Gastroesophageal sphincter (tissue), 4 donors: ENCODE measurements around the gene LAMA4. TPM values are rescaled to one million over a fixed set of nuclear protein-coding genes. Genes with fewer than 3 reads are reported as not detected.

Experiments used
- ATAC-seq: fragments of 150-250 bp; one replicate; pipeline ENCODE4 v1.9.1; 2016; ENCODE audit warnings: mild to moderate bottlenecking, moderate library complexity
- H3K27ac ChIP-seq, 4 donors: fragments of 200-600 bp; sonication (generic) in 3 of 4; 1 replicate in 3 of 4; 2 replicates in 1 of 4; pipeline ENCODE4 v1.5.1; 2016 to 2019
- H3K27me3 ChIP-seq: fragments of 200-600 bp; sonication (generic); one replicate; pipeline ENCODE4 v1.5.1; 2019
- H3K36me3 ChIP-seq, 2 donors: fragments of 200-600 bp; sonication (generic); one replicate each; pipeline ENCODE4 v1.5.1; 2019; ENCODE audit warnings: control low read depth in 1 of 2
- H3K4me1 ChIP-seq, 3 donors: fragments of 200-600 bp; sonication (generic); 1 replicate in 2 of 3; 2 replicates in 1 of 3; pipeline ENCODE4 v1.5.1; 2016 to 2019; ENCODE audit warnings: control low read depth in 2 of 3
- H3K4me3 ChIP-seq, 2 donors: fragments of 200-600 bp; sonication (generic); one replicate each; pipeline ENCODE4 v1.5.1; 2019; ENCODE audit warnings: mild to moderate bottlenecking in 1 of 2, moderate library complexity in 1 of 2
- H3K9me3 ChIP-seq, 3 donors: fragments of 200-600 bp; sonication (generic); one replicate each; pipeline ENCODE4 v1.5.1; 2017 to 2019; ENCODE audit warnings: control low read depth in 2 of 3
- EP300 ChIP-seq: sonication (generic); formaldehyde crosslinking; IDR thresholded peaks from one replicate; pipeline ENCODE4 v1.6.1; 2017; ENCODE audit warnings: antibody characterized with exemption, mild to moderate bottlenecking
- POLR2A ChIP-seq, 2 donors: fragments of 450-650 bp; IDR thresholded peaks; one replicate each; pipeline ENCODE4 v1.6.1; 2017; ENCODE audit warnings: antibody characterized with exemption in 2 of 2, mild to moderate bottlenecking in 2 of 2, moderate library complexity in 1 of 2
- POLR2AphosphoS5 ChIP-seq: sonication (generic); formaldehyde crosslinking; IDR thresholded peaks from one replicate; pipeline ENCODE4 v1.6.1; 2017; ENCODE audit warnings: antibody characterized with exemption
- WGBS, 2 donors: methylation state at CpG; one replicate each; pipeline ENCODE4 v1.1.5; 2018; ENCODE audit warnings: low coverage in 1 of 2; 5-methylcytosine and 5-hydroxymethylcytosine counted together
- total RNA-seq, 4 donors: library from RNA; depleted of rRNA; stranded (reverse); fragments of >200 nt; gene quantifications; one replicate each; pipeline ENCODE4 v1.1.0, GENCODE V29; 2016
- TF ChIP-seq, protein P1 (sequence below), 4 experiments: fragments of 200-600 bp in 2 of 4; fragments of 450-650 bp in 2 of 4; sonication (generic) in 1 of 4; IDR thresholded peaks; one replicate each; pipeline ENCODE4 v1.5.1; 2017 to 2019; ENCODE audit warnings: antibody characterized with exemption in 4 of 4, mild to moderate bottlenecking in 2 of 4, moderate library complexity in 2 of 4

Gene LAMA4
- total RNA-seq, 4 donors from 2014 or later, result 240 to 305 (median 265) TPM

DNA sequence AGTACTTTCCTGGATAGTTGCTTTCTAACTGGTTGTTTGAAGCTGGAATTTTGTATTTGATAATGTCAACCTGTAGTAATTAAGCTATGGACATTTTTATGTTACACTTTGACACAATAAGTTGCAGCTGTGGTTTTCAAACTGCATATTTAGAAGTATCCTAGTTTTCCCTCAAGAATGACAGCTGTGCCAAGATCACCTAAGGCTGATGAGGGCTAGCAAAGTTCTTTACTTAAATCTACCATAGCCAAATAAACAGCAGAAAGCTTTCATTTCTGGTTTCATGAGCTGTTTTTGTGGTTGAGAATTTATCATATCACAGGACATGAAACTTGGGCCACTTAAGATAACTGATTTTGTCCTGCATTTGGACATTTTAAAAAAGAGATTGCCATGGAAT, 136.3 kb downstream of the LAMA4 start:
- H3K36me3 ChIP-seq, result peaks cover 24 to 100% of the 10 kb centered on the region in 2 donors
- H3K27ac ChIP-seq, result peak overlapping the region in 2 of 4 donors; percentile 28 to 52
- no peak for ATAC-seq
- no peaks in the 10 kb centered on the region for H3K9me3 ChIP-seq
- no peak for TF ChIP-seq EP300
- TF ChIP-seq, protein P1, sequence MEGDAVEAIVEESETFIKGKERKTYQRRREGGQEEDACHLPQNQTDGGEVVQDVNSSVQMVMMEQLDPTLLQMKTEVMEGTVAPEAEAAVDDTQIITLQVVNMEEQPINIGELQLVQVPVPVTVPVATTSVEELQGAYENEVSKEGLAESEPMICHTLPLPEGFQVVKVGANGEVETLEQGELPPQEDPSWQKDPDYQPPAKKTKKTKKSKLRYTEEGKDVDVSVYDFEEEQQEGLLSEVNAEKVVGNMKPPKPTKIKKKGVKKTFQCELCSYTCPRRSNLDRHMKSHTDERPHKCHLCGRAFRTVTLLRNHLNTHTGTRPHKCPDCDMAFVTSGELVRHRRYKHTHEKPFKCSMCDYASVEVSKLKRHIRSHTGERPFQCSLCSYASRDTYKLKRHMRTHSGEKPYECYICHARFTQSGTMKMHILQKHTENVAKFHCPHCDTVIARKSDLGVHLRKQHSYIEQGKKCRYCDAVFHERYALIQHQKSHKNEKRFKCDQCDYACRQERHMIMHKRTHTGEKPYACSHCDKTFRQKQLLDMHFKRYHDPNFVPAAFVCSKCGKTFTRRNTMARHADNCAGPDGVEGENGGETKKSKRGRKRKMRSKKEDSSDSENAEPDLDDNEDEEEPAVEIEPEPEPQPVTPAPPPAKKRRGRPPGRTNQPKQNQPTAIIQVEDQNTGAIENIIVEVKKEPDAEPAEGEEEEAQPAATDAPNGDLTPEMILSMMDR (IDR thresholded peaks at IDR 0.05), result no peak
- TF ChIP-seq POLR2AphosphoS5, result no peak
- no peaks in the 10 kb centered on the region for H3K27me3 ChIP-seq
- no peak overlapping the region for H3K4me3 ChIP-seq
- peaks cover 0 to 21% (median 0%) of the 10 kb centered on the region in 3 donors for H3K4me1 ChIP-seq

DNA sequence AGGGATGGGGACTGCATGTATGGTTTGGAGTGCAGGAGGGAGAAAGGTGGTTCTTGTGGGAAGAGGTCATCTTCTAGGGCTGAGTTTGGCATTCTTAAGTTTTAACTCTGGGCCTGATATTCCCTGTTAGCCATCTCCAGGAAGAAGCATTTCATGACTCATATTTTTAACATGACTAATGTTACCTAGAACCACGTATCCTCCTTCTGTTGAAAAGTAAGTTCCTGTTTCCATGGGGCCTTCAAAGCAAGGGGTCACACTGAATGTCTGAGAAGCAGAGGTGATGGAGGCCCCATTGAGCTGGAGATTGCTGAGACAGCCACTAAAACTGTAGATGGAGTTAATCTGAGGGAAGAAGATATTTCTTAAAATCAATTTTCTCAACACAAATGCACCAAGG, 136.8 kb downstream of the LAMA4 start:
- Histone ChIP-seq H3K27me3 (no peaks in the 10 kb centered on the region), H3K36me3 (peaks cover 24 to 100% of the 10 kb centered on the region in 2 donors), H3K4me1 (peaks cover 0 to 25% (median 0%) of the 10 kb centered on the region in 3 donors), H3K9me3 (no peaks in the 10 kb centered on the region), H3K4me3 (no peak overlapping the region), H3K27ac (peak overlapping the region in 2 of 4 donors; percentile 28 to 52)
- peak; percentile 27 for ATAC-seq
- 15 to 29% methylated on average over 1 of the region's 1 CpG for WGBS, 2 donors
- TF ChIP-seq, protein P1 (IDR thresholded peaks at IDR 0.05), result no peak
- TF ChIP-seq POLR2A (IDR thresholded peaks at IDR 0.05), result no peak
- TF ChIP-seq EP300, result no peak
- TF ChIP-seq POLR2AphosphoS5, result no peak

DNA sequence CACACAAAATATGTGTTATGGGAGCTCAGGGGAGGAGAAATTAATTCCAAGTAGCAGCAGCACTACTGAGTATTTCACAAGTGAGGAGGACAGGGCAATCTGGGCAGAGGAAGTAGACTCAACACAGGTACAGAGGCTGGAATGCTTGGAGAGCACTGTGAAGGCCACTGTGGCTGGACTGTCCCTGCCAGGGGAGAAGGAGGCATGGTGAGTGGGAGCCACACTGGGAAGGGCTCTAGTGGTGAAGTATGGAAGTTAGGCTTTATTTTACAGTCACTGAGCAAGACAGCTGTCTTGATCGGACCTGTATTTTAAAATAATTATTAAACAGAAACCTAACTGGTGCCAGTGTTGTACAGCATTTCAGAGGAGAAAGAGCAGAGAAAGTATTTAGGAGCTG, 138.1 kb downstream of the LAMA4 start:
- TF ChIP-seq EP300, result no peak
- TF ChIP-seq, protein P1 (IDR thresholded peaks at IDR 0.05), result no peak
- no peak for TF ChIP-seq POLR2AphosphoS5
- TF ChIP-seq POLR2A (IDR thresholded peaks at IDR 0.05), result no peak
- no peak for ATAC-seq
- H3K27me3 ChIP-seq, result no peaks in the 10 kb centered on the region
- peaks cover 0 to 25% (median 0%) of the 10 kb centered on the region in 3 donors for H3K4me1 ChIP-seq
- no peak overlapping the region for H3K4me3 ChIP-seq
- WGBS, 2 donors, result 33 to 46% methylated on average over 1 of the region's 1 CpG
- H3K9me3 ChIP-seq, result no peaks in the 10 kb centered on the region
- peaks cover 24 to 100% of the 10 kb centered on the region in 2 donors for H3K36me3 ChIP-seq
- peak overlapping the region in 2 of 4 donors; percentile 9 to 18 for H3K27ac ChIP-seq

DNA sequence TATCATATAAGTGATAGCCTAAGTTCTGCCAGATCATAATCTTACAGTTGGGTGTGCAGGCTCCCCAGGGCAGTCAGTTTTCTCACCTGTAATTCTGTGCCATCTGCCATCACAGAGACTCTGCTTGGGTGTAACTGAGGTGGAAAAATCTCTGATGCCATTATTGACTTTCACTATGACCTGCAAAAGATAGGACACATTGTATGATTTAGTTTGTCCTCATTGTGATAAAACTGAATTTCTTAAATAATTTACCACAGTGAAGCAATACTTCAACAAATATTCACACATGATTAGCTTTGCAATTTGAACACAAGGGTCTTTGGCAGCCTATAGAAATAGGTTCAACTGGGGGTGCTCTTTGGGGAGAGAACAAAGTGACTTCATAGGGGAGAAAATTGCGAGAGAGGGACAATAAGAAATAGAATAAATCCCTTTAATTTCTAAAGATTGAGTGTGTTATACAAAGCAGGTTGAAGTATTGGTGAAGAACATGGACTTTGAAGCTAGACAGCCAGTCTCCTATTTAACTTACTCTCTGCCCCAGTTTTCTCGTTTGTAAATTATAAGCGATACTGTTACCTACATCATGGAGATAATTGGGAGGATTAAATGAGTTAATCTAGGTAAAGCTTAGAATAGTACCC, 139.7 kb downstream of the LAMA4 start:
- 88 to 97% methylated on average over 3 of the region's 3 CpGs for WGBS, 2 donors
- no peaks in the 10 kb centered on the region for H3K27me3 ChIP-seq
- H3K36me3 ChIP-seq, result peaks cover 23 to 94% of the 10 kb centered on the region in 2 donors
- H3K4me3 ChIP-seq, result no peak overlapping the region
- H3K9me3 ChIP-seq, result no peaks in the 10 kb centered on the region
- H3K4me1 ChIP-seq, result peaks cover 0 to 40% (median 0%) of the 10 kb centered on the region in 3 donors
- H3K27ac ChIP-seq, result peak overlapping the region in 1 of 4 donors; percentile 11
- ATAC-seq, result no peak
- no peak for TF ChIP-seq EP300
- no peak for TF ChIP-seq POLR2AphosphoS5
- TF ChIP-seq, protein P1 (IDR thresholded peaks at IDR 0.05), result no peak
- TF ChIP-seq POLR2A (IDR thresholded peaks at IDR 0.05), result no peak

DNA sequence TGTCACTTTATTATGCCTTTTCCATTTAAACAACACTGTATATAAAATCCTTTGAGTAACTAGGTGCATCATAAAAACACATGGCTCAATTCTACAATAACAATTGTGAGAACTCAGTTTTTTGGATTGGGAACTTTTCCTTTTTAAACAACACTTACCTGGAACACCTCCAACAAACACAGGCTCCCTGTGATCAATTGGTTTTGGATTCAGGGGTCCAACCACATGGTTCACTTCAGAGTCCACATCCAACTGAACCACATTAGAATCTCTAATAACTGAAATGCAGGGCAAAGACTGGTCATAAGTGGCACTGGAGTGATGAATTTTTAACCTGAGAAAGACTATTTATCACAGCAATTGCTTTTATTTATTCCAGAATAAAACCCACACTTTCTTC, 140.4 kb downstream of the LAMA4 start:
- Histone ChIP-seq H3K27ac (peak overlapping the region in 1 of 4 donors; percentile 14), H3K36me3 (peaks cover 15 to 93% of the 10 kb centered on the region in 2 donors), H3K4me1 (peaks cover 0 to 47% (median 0%) of the 10 kb centered on the region in 3 donors), H3K4me3 (no peak overlapping the region), H3K27me3 (no peaks in the 10 kb centered on the region), H3K9me3 (no peaks in the 10 kb centered on the region)
- TF ChIP-seq POLR2A (IDR thresholded peaks at IDR 0.05), result no peak
- TF ChIP-seq EP300, result no peak
- no peak for TF ChIP-seq POLR2AphosphoS5
- TF ChIP-seq, protein P1 (IDR thresholded peaks at IDR 0.05), result no peak
- ATAC-seq, result no peak
